Measurements from ENCODE around the gene TSHR.

TSHR gene

GRCh38 chr14:81147140-81147897, 191.9 kb downstream of the TSHR start:
- DNase-seq = peak; percentile 57

GRCh38 chr14:81148635-81149034, 193.2 kb downstream of the TSHR start:
- no peak for DNase-seq

DNA sequence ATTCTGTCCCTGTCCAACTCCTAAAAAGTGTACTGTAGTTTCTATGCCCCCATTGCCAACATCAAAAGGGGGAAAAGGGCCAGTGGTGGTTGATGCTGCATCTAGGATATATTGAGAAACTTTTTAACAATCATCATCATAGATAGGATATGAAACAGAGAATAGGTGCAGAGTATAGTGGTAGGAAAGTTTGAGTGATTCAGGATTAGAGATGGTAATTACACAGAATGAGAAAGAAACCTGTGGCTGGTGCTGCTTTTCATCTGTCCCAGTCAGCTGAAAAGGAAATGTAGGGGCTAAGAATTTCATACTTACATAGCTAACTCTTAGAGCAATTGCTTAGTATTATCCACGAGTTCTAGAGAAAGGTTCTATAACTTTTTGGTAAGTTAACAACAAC, 197.8 kb downstream of the TSHR start:
- DNase-seq = no peak

GRCh38 chr14:81157431-81157830, 202.0 kb downstream of the TSHR start:
- DNase-seq = no peak

GRCh38 chr14:81161088-81161487, 205.7 kb downstream of the TSHR start:
- DNase-seq = no peak

- no peak for DNase-seq
These were observed 206.3 kb downstream of the TSHR start for GRCh38 chr14:81161749-81162148.

- no peak for DNase-seq
These were observed 207.5 kb downstream of the TSHR start for GRCh38 chr14:81162941-81163340.

DNA sequence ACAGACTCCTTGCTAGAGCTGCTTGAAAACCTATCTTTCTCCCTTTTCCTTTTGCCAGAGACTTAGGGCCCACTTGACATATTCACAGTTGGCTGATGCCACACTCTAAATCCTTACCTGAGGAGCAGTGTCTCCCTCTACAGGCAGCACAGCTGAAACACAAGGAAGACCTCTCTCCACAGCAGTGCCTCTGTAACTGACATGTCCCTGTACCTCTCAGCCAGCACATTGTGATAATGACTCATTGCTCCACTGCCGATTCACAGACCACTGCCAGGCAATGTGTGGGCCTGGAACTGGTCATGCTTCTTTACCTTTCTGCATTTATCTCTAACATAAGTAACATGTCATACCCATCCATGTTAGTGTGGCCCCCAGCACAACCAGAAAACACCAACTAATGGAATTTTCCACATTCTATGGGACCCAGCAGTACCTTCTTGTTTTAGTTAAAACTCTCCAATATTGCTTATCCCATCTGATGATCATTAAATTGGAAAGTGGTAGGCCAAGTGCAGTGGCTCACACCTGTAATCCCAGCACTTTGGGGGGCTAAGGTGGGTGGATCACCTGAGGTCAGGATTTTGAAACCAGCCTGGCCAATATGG, 208.8 kb downstream of the TSHR start:
- peak; percentile 20 for DNase-seq

DNA sequence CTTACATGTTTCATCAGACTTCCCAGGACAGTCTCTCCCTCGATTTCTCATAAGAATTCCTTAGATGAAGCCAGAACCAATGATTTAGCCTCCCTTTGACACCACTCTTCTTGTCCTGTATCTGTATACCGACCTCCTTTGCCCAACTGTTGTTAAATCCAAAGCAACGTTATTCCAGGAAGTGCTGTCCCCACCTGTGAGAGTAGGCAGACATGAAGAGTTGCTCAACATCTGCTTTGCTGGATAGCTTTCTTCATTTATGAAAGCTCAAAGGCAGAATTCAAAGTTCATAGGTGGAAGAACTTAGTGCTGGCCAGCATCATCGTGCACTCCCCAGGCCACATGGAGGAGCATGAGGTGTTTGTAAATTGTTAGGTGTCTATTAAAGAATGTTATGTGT, 209.8 kb downstream of the TSHR start:
- no peak for DNase-seq

DNA sequence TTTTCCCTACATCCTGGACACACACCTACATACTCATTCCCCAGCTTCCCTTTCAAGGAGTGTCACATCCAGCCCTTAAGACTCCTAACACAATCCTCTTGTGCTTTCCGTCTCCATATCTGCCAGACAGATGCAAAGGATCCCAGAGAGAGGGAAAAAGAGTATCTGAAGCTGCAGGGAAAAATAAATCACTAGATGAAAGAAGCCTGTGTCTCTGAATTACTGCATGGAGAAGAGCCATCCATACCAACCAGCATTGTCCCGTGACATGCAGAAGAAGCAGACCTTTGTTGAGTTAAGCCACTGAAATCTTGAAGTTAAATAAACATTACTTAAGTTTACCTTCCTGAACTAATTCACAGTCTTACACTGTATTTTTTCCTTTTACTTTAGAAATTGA, 210.7 kb downstream of the TSHR start:
- no peak for DNase-seq

- no peak for DNase-seq
These were observed 213.8 kb downstream of the TSHR start for GRCh38 chr14:81169267-81169666.

DNA sequence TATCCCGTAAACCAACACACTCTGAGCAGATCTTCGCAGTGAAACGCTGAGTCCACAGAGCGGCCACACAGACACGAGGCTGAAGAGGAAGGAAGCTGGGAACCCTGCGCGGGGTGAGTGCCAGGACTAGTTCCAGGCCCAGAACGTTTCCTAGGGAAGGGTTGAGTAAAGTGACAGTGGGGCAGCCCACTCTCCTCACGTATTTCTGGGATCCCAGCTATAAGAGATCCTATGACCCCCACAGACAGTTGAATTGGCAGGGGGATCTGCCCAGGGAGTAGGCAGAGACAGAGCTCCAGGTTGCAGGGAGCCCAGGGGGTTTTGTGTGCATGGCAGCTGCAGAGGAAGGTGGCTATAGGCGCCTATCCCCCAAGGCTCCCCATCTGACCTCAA, 214.3 kb downstream of the TSHR start:
- DNase-seq = no peak

- DNase-seq = peak; percentile 97
These were observed 214.8 kb downstream of the TSHR start for GRCh38 chr14:81170104-81170828.

DNA sequence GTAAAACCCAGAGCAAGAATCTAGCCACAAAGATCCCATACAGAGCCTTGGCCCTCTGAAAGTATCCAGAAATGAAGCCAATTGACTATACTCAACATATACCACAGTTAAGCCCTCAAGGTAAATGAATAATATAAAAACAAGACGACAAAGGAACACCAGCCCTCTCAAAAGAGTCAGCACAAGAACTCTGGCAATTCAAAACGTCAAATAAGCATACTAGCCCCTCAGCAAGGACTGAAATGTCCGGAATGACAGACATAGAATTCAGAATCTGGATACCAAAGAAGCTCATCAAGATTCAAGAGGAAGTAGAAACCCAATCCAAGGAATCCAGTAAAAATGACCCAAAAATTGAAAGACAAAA, 215.4 kb downstream of the TSHR start:
- no peak for DNase-seq

GRCh38 chr14:81172353-81172752, 216.9 kb downstream of the TSHR start:
- no peak for DNase-seq

- DNase-seq = no peak
These were observed 217.5 kb downstream of the TSHR start for GRCh38 chr14:81172881-81173280.

GRCh38 chr14:81176241-81176640, 220.8 kb downstream of the TSHR start:
- DNase-seq = no peak

DNA sequence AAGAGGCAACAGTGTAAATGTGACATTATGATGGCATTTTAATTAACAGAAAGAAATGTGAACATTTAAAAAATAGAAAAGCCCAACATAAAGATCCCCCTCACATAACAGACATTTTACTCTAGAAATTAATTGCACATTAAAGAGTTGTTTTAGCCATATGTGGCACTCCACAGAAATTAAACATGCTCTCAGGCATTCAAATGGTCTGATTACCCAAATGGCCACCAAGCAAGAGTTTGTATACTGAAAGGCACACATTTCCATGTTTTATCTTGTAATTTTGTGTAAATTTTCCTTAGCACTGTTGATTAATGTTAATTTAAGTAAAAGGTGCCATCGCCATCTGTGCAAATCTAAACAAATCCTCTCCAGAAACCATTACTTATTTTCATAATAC, 221.8 kb downstream of the TSHR start:
- no peak for DNase-seq

DNA sequence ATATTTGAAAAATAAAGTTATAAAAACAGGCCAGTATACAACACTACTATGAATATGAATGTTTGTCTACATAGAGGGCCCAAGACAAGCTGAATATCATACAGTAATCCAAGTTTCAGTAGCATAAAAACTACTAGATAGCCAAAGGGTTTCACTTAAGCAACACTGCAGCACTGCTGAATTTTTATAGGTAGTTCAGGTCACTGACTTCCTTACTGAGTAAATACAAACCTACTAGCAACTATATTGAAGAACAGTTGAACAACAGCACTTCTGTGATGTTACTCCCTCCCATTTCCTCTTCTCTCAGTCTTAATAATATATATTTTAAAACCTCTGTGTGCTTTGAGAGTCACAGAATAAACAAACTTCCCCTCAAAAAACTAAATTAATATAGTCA, 222.6 kb downstream of the TSHR start:
- no peak for DNase-seq

DNA sequence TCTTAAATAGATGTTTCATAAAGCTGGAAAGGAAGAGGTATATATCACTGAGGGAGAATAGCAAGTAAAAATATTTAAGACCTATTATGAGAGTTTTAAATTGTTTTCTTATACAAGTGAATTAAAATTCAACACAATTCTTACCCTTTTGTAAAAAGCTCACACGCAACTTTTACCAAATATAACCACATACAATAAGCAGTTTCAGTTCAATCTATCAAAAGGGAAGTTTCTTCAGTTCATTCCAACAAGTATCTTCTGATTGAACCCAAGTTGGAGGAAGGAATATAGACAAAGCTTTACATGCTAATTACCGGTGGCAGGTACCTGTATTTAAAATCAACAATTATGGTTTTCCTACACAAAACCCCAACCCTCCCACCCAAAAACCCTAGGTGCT, 224.2 kb downstream of the TSHR start:
- DNase-seq = no peak

DNA sequence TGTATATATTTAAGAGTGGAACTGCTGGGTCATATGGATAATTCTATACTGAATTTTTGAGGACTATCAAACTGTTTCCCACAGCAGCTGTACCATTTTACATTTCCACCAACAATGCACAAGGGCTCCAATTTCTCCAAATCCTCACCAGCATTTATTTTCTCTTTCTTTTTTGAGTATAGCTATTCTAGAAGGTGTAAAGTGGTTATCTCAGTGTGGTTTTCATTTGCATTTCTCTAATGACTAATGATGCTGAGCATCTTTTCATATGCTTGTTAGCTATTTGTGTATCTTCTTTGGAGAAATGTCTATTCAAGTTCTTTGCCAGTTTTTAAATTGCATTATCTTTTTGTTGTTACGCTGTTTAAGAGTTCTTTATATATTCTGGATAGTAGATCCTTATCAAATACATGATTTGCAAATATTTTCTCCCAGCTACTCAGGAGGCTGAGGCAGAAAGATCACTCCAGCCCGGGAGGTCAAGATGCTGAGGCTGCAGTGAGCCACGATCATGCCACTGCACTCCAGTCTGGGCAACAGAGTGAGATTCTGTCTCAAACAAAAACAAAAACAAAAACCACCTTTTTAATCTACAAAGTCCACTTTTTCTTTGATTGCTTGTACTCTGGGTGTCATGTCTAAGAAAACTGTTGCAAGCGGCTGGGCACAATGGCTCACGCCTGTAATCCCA, 232.6 kb downstream of the TSHR start:
- no peak for DNase-seq

DNA sequence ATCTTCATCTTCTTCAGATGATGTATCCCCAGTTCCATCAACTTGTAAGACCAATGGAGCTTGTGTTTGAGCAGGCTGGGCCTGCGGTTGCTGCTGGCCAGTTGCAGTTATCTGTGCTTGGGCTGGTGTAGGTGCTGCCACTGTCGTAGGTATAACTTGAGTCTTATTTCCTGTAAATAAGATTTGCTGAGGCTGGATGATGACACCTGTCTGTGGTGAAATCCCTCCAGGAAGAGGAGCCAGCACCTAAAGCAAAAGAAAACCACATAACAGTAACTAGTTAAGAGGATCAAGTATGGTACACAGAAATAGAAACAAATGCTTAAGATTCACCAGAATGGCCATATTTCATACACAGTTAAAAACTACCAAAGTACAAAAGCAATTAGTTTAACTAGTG, 237.2 kb downstream of the TSHR start:
- DNase-seq = no peak

GRCh38 chr14:81193924-81194633, 238.7 kb downstream of the TSHR start:
- no peak for DNase-seq

All from retina (tissue), 1 donor.